EH (cell line): ENCODE data around the gene NMNAT2.
"Not testable (repeated sequence)": the region's sequence is repeated elsewhere in the genome, so short reads cannot be mapped to it uniquely, and the experiment has no call there.

Experiments used
- DNase-seq: peaks from one replicate; pipeline ENCODE4 v3.0.0-alpha.2; 2015; ENCODE audit warnings: low read depth

Gene NMNAT2

DNA sequence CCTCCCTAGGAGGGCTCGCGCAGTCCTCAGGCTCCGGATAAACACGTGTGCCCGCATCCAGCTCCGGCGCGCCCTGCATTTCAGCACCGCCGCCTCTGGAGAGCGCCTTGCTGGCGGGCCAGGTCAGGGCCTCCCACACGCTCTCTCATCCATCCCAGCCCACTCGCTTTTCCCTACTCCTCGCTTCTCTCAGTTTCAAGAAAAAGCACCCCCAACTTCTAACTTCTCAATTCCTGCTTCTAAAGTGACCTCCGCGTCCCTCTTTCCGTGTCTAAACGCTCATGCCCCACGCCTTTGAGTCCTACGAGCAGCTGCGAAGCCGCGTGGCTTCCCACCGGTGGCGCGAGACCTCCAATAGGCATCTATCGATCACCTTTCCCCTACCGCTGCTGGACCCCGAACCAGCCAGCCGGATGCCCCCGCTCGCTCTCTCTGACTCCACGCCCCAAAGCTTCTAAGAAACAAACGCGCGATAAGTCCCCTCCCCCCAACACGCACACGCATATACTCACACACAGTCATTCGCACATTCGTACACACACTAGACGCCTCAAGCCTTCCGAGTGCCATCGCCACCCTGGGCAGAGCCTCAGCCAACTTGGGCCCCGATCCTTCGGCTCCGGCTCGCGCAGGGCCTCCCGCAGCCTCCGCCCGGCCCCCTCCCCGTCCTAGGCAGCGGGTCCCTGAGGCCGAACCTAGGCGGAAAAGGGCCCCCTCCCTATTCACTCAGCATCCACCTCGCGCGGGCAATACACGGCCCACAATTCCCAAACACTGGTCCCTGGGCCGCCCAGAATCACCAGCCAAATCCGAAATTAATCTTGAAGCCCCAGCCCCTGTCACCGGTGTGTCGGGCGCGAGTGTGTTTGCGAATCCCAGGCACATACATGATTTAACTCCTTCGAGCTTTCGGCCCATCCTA lies 1.1 kb downstream of the NMNAT2 start:
- peak; percentile 56 for DNase-seq

DNA sequence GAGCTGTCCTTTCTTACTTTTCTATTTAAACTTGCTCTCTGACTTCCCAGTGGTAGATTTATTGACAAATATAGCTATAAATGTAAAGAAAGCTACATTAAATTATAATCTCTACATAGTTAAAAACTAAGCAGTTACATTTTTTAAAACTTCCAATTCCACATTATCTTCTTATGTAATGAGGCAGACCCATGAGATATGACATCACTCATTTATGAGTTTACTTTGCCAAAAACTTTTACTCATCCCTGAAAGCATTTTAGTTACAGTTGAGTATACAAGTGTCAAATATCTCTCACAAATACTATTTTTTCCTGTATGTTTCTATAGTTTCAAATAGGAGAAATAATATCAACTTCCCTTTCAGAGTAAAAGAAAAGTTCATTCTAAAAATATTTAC lies 3.8 kb downstream of the NMNAT2 start:
- DNase-seq = no peak

DNA sequence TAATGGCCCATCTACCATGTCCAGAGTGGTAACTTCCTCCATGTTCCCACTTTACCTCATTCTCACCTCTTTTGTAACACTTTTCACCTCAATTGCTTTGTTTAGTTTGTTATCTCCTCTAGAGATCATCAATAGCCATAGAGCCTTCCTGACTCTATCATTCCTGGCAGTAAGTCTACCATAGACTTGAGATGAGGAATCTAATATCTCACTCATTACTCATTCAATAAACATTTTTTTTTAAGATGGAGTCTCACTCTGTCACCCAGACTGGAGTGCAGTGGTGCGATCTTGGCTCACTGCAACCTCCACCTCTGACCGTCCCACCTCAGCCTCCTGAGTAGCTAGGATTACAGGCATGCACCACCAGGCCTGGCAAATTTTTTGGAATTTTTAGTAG lies 7.1 kb downstream of the NMNAT2 start:
- no peak for DNase-seq

DNA sequence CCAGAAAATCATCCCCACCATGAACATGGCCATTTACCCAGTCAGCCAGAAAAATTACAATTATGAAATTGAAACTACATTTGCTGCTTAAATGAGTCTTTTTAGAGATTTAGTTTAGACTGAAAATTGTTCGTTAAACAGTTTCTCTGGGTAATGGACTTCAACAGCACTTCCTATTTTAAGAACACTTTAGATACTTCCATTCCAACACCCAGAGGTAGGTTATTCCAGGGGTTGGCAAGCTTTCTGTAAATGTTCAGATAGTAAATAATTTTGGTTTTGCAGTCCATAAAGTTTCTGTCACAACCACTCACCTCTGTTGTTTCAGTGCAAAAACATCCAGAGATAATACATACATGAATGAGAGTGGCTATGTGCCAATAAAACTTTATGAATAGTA lies 10.2 kb downstream of the NMNAT2 start:
- DNase-seq = no peak

DNA sequence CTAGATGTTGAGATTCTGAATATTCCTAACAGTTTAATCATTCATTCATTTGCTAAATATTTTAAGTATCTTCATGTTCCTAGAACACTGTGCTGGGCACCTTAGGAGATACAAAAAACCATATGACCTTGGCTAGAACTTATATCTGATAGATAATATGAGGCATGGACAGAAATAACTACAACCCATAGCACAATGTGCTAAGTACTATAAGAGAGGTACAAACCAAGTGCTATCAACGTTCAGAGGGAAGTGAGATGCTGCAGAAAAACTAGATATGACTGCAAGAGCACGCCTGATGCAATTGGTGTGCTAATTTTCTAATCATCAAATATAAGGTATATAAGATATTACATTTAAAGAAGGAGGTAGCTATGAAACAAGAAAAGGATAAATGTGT lies 10.7 kb downstream of the NMNAT2 start:
- no peak for DNase-seq

GRCh38 chr1:183404476-183404875 lies 13.7 kb downstream of the NMNAT2 start:
- DNase-seq = no peak

GRCh38 chr1:183403498-183403897 lies 14.7 kb downstream of the NMNAT2 start:
- no peak for DNase-seq

- DNase-seq = not testable (repeated sequence)
Observed at GRCh38 chr1:183401565-183401964, 16.6 kb downstream of the NMNAT2 start.

GRCh38 chr1:183394435-183394834 lies 23.7 kb downstream of the NMNAT2 start:
- DNase-seq = no peak

DNA sequence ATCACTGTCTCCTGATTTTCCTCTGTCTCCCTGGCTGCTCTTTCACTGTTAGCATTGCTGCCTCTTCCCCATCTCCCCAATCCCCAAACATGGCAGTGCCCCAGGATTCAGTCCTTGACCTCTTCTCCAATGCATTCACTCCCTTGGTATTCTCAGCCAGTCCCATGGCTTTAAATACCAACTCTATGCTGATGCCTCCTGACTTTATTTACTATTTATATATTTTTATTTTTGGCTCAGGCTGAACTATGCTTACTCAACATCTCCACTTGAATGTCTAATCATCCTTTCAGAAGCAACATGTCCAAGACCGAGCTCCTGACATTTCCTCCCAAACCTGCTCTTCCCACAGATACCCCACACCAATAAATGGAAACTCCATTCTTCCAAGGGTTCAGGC lies 26.3 kb downstream of the NMNAT2 start:
- DNase-seq = no peak

DNA sequence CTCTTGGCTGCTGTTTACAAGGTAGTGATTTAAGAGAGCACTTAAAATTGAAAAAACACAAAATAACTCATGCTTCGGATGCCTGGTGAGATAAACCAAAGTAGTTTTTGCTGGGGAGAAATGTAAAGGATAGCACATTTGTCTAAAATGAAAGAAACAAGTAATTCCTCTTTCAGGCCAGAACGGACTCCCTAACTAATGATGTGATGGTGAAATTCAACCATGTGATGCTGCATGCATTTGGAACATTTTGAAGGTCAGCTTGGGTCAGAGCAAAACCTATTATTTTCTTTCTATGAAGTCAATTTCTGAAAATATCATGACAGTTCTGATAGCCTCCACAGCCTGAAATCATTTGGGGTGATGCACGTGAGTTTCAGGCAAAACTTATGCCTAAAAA lies 27.6 kb downstream of the NMNAT2 start:
- no peak for DNase-seq

DNA sequence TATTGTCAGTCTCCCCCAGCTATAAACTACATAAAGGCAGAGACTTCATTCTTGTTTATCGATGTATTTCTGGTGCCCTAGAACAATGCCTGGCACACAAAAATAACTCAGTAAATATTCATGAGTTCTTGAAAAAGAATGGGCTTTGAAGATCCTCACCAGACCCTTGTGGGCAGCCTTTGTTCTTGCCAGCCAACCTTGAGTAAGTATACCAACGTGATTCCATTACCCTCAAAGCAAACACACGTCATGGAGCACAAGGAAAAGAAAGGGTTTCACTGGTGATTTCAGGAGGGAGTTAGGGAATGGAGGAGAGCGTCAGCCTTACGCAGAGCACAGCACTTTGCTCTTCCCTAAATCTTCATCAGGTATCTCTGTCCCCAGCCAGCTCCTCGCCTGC lies 29.4 kb downstream of the NMNAT2 start:
- no peak for DNase-seq

DNA sequence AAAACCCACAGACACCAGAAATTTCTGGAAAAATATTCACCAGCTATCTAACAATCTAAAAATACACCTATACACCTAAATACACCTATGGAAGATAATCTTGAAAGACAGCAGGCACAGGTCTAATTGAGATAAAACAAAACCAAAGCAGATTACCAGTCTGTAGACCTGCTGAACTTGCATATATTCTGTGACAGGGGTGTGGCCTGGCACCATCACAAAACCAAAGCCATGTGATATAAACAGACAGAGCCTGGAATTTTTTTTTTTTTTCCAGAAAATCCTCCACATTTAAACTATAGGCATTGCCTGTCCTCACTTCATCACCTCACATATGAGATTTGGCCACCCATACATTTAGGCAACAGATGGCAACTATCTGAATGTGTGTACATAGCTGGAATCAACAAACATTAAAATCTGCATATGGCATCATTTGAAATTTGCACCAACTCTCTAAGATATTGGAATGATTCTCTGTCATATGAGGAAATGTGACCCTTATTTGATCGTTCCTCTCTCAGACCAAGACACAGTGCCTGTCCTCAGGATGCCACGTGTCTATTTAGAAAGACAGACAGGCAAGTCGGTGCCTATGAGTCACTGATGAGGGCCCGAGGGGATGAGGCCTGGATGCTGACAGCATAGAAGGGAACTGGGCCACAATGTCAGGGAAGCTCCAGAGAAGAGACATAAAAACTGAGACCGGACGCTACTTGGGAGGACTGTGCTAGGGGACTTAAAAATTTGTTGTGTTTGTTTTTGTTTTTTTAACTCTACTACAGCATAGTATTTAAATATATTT lies 32.6 kb downstream of the NMNAT2 start:
- DNase-seq = peak; percentile 36

GRCh38 chr1:183379951-183380350 lies 38.2 kb downstream of the NMNAT2 start:
- peak; percentile 12 for DNase-seq

DNA sequence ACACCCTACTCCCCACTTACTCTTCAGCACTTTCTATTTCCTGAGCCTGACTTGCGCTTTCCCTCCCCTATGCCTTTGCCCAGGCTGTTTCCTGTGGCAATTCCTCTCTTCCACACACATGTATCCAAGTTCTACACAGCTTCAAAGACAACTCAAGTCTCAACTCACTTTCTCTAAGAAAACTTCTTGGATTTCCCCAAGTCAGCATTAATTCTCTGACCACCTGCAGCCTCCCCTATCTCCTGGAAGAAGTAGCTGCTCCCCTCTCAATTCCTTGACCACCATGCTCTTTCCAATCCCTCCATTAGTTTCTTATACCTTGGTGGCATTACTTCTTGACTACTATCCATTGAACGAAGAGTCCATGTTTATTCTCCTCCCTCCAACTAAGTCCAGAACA lies 42.8 kb downstream of the NMNAT2 start:
- no peak for DNase-seq

DNA sequence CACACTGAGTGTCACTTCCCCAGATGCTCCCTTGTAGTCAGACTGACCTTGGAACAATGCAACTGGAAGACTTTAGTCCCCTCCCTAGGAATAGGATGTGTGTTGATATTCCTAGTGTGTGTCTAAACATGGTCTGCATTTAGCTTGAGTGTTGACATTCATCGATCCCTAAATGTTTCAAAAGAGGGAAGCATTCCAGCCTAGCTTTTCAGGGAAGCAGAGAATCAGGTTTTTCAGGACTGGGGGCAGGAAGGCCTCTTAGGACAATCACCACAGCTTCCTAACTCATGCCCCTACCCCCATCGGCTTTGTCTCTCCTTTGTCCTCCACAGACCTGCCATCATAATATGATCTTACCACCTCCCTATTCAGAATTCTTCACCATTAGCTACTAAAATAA lies 43.4 kb downstream of the NMNAT2 start:
- DNase-seq = no peak

DNA sequence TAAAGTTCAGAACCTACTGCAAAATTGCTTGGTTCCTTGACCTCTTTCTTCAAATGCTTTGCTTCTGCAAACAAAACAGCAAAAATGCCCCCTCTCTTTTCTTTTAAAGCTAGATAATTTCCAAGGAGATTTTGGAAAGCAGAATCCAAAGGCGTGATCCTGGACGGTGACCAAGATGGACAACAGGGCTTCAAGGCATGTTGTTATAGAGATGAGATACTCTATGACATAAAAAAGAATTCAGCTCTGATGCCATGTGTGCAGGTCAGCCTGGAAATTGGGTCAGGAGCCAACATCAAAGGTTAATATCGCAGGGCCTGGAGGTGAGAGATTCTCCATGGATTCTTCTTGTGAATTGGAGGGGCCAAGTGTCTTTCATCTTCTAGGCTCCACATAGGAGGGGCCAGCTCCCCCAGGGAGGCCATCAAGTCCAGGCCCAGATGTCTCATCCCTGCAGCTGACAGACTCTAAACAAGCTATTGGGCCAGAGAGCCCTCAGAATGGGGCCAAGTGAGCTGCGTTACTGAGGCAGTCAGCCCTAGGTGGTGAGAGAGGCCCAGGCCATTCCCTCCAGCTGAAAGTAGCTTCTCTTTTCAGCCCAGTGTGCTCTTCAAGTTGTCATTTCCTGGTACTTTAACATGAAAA lies 45.5 kb downstream of the NMNAT2 start:
- DNase-seq = no peak

DNA sequence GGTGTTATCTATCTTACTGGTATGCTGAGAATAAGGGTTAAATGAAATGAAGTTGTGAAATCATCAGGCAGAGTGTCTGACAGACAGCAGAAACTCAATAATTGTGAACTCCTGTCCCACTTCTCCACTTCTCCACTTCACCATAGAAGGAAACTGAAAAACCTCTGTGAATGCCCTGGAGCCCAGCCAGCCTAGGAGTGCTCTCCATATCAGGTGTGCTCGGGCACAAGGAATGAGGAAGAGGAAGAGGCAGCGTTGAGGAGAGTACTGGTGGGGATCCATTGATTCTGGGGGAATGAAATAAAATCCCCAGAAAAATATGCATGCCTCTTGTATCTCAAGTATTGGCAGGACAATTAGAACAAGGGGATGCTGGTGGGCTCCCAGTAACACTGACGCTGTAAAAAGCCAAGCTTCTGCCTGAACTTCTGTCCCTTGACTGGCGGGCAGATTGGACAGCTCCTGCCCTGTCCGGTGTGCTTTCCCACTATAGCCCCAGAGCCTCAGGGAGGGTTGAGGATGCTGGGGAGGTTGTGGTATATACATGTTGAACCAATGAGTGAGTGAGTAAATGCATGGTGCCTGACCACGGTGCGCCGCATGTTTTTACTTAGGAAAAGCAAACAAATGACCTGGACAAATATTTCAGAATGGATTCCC lies 47.7 kb downstream of the NMNAT2 start:
- DNase-seq = no peak

DNA sequence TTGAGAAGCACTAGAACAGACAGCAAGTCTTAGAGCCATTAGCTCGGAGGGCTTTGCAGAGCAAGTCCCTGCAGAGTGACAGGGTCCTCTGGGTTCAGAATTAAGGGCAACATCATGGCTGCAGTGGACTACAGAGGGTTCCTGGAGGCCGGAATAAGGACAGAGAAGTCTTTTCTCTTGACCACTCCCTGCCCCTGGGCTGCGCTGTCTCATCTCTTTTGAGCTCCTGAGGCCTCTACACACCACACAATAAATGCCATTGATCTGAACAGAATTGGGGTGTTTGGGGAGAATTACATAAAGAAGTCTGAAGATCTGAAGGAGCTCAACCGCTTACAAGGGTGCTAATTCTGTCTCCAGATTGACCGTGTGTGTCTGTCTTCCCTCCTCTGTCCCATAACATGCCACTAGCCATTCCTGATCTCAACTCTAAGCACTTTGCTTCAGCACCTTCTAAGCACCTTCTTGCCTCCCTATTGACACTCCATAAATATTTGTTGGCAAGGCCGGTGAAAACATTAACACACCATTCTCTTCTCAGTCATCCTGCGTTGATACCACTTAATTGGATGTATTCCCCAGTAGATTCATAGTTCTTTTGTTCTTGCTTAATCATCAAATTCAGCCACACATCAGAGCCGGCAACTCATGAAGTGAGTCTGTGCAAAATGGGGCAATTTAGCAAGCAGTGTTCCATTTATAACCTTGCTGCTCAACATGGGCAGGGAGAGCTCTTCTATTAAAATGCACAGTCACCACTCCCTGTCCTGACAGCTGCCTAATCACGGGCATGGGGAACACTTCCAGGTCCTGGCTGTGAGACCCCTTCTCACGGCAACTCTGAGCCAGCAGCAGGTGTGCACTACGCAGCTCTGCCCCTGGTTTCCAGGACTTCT lies 49.7 kb downstream of the NMNAT2 start:
- DNase-seq = no peak

DNA sequence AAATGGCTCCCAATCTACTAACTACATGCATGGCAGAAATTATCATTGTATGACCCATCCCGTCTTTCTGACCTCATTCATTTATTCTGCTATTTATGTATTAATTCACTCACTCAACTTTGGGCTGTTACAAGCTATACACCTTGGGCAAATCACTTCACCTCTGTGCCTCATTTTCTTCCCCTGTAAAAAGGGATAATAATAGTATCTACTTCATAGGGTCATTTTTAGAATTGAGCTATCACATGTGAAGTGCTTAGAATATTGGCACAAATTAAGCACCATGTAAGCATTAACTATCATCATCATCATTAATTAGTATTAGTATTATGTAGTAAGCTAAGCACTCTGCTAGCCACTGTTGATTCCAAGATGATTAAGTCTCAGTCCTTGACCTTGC lies 52.1 kb downstream of the NMNAT2 start:
- no peak for DNase-seq

DNA sequence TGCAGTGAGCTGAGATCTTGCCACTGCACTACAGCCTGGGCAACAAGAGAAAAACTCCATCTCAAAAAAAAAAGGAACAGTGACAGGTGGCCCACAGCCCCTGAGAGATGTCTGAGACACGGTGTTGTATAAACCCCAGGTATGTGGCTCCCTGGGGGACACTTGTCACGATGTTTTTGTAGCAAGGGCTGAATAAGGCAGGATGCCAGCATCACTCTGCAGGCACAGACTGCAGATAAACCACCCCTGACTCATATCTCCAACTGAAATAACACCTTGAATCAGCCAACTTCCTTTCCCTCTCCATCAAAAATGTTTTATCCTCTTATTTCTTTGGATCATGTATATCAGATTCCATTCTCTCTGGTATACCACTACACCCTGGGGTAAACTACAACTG lies 52.5 kb downstream of the NMNAT2 start:
- no peak for DNase-seq
